Esophagus squamous epithelium (tissue), 5 donors: Measurements from ENCODE around the gene APOBEC3H. TPM values are rescaled to one million over a fixed set of nuclear protein-coding genes. Genes with fewer than 3 reads are reported as not detected.
"Not testable (repeated sequence)": the region's sequence is repeated elsewhere in the genome, so short reads cannot be mapped to it uniquely, and the experiment has no call there.

Source experiments
- DNase-seq: peaks from one replicate; lab custom pipeline; 2025; lab: John Stamatoyannopoulos, UW
- H3K27ac ChIP-seq, 4 donors: fragments of 200-600 bp; sonication (generic); one replicate each; pipeline ENCODE4 v1.5.1; 2016 to 2019; ENCODE audit warnings: mild to moderate bottlenecking in 1 of 4
- H3K27me3 ChIP-seq, 4 donors: fragments of 200-600 bp; sonication (generic); 1 replicate in 3 of 4; 2 replicates in 1 of 4; pipeline versions ENCODE4 v1.5.1 to v1.6.0; 2017 to 2021; ENCODE audit warnings: antibody characterized with exemption in 1 of 4
- H3K36me3 ChIP-seq, 3 donors: fragments of 200-600 bp; sonication (generic); one replicate each; pipeline ENCODE4 v1.5.1; 2016 to 2019
- H3K4me1 ChIP-seq, 3 donors: fragments of 200-600 bp; sonication (generic); one replicate each; pipeline ENCODE4 v1.5.1; 2017 to 2019
- H3K4me3 ChIP-seq, 4 donors: fragments of 200-600 bp; sonication (generic); 1 replicate in 3 of 4; 2 replicates in 1 of 4; pipeline ENCODE4 v1.5.1; 2016 to 2019; ENCODE audit warnings: mild to moderate bottlenecking in 2 of 4, moderate library complexity in 1 of 4
- H3K9me3 ChIP-seq, 3 donors: fragments of 200-600 bp; sonication (generic); one replicate each; pipeline ENCODE4 v1.5.1; 2016 to 2019
- CTCF ChIP-seq, 6 experiments: fragments of 450-650 bp in 4 of 6; fragments of 200-600 bp in 2 of 6; sonication (generic) in 2 of 6; IDR thresholded peaks; one replicate each; pipeline ENCODE4 v1.5.1; 2016 to 2019; ENCODE audit warnings: antibody characterized with exemption in 6 of 6, mild to moderate bottlenecking in 4 of 6, moderate library complexity in 4 of 6
- POLR2A ChIP-seq, 4 donors: fragments of 450-650 bp; IDR thresholded peaks; one replicate each; pipeline ENCODE4 v1.6.1; 2017; ENCODE audit warnings: antibody characterized with exemption in 4 of 4, mild to moderate bottlenecking in 4 of 4, moderate library complexity in 3 of 4
- WGBS, 2 donors: methylation state at CpG; one replicate each; pipeline ENCODE4 v1.1.5; 2018; 5-methylcytosine and 5-hydroxymethylcytosine counted together
- intact Hi-C: fragments of 100-400 bp; cut with DNase I; formaldehyde crosslinking; loops from one replicate; pipeline ENCODE4 v1.15.0; 2022
- total RNA-seq, 4 donors: library from RNA; depleted of rRNA; stranded (reverse); fragments of >200 nt; gene quantifications; one replicate each; pipeline ENCODE4 v1.1.0, GENCODE V29; 2016
- donor health status: DM: yes; HTN: yes; CAD: no.

Gene APOBEC3H
- total RNA-seq, 4 donors from 2014 or later, result 0.92 to 0.95 TPM; not detected in 2

GRCh38 chr22:39068033-39068785, 28.8 kb upstream of the APOBEC3H start:
- Histone ChIP-seq H3K9me3 (no peaks in the 10 kb centered on the region), H3K4me3 (no peak overlapping the region), H3K27ac (no peak overlapping the region), H3K36me3 (no peaks in the 10 kb centered on the region), H3K4me1 (peaks cover 0 to 13% (median 0%) of the 10 kb centered on the region in 3 donors), H3K27me3 (no peaks in the 10 kb centered on the region)
- intact Hi-C loops, result no loop called here
- WGBS, 2 donors, result 52 to 69% methylated on average over 10 to 13 of the region's 13 CpGs
- TF ChIP-seq POLR2A (IDR thresholded peaks at IDR 0.05) (no peak), CTCF (IDR thresholded peaks at IDR 0.05) (no peak)
- no peak for DNase-seq

GRCh38 chr22:39070186-39070585, 26.9 kb upstream of the APOBEC3H start:
- Histone ChIP-seq H3K4me3 (no peak overlapping the region), H3K36me3 (no peaks in the 10 kb centered on the region), H3K27me3 (no peaks in the 10 kb centered on the region), H3K4me1 (peaks cover 0 to 13% (median 0%) of the 10 kb centered on the region in 3 donors), H3K27ac (no peak overlapping the region), H3K9me3 (no peaks in the 10 kb centered on the region)
- no peak for TF ChIP-seq POLR2A (IDR thresholded peaks at IDR 0.05)
- no peak for TF ChIP-seq CTCF (IDR thresholded peaks at IDR 0.05)
- no peak for DNase-seq
- intact Hi-C loops, result no loop called here
- WGBS, 2 donors, result 83 to 90% methylated on average over 6 to 7 of the region's 7 CpGs

GRCh38 chr22:39072581-39072981, 24.5 kb upstream of the APOBEC3H start:
- H3K27me3 ChIP-seq, H3K27ac ChIP-seq, H3K4me3 ChIP-seq, intact Hi-C loops, DNase-seq, H3K9me3 ChIP-seq, H3K36me3 ChIP-seq: not testable (repeated sequence)
- 69 to 71% methylated on average over 6 of the region's 7 CpGs for WGBS, 2 donors
- peaks cover 2 to 18% (median 5%) of the 10 kb centered on the region in 3 donors for H3K4me1 ChIP-seq

- intact Hi-C loops, result no loop called here
- Histone ChIP-seq H3K4me1 (peaks cover 8 to 11% (median 10%) of the 10 kb centered on the region in 3 donors), H3K27me3 (no peaks in the 10 kb centered on the region), H3K27ac (no peak overlapping the region), H3K4me3 (no peak overlapping the region), H3K36me3 (no peaks in the 10 kb centered on the region), H3K9me3 (no peaks in the 10 kb centered on the region)
- 50 to 59% methylated on average over 2 of the region's 2 CpGs for WGBS, 2 donors
- no peak for DNase-seq
- no peak for TF ChIP-seq CTCF (IDR thresholded peaks at IDR 0.05)
- TF ChIP-seq POLR2A (IDR thresholded peaks at IDR 0.05), result no peak
These were observed 23.1 kb upstream of the APOBEC3H start for GRCh38 chr22:39073981-39074380.

DNA sequence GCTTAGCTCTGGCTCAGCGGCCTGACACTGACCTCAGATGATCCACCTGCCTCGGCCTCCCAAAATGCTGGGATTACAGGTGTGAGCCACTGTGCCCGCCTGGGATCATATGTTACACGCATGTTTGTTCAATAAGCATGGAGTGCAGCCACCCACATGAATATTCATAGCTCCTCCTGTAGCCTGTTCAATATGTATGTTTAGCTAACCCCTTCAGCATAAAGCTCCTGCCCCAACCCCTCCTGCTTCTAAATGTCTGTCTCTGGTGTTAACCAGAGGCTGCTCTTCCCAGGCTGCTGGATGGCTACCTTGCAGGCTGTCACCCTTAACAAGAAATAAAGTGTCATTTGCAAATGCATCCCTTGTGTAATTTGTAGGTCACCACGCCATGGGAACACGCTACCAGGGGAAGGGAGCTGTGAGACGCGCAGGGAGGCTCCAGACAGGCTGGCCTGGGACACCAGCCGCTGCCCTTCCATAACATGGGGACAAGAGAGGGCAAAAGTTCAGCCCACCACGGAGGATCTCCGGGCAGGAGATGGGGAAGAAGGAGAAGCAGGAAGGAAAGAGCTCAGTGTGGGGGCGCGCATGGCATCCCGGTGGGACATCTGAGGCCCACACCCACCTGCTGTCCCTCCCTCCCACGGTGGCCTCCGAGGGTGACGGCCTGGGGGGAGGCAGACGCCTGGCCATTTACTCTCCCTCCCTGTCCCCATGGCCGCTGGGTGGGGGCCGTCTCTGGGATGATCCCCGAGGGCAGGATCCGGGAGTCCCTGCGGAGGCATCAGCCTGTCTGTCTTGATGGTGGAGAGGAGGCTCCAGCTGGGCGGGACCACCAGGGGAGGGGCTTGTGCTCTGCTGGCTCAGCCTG, 20.7 kb upstream of the APOBEC3H start:
- H3K27me3 ChIP-seq, intact Hi-C loops, H3K9me3 ChIP-seq, DNase-seq: not testable (repeated sequence)
- Histone ChIP-seq H3K27ac (peak overlapping the region in 3 of 4 donors; percentile 42 to 72 (median 54)), H3K4me3 (peak overlapping the region in 3 of 4 donors; percentile 52 to 65 (median 53)), H3K36me3 (peaks cover 0 to 14% (median 0%) of the 10 kb centered on the region in 3 donors), H3K4me1 (peaks cover 8 to 11% (median 10%) of the 10 kb centered on the region in 3 donors)
- WGBS, 2 donors, result 41 to 70% methylated on average over 4 to 8 of the region's 24 CpGs
